ENCODE results near the gene FCSK. TPM values are rescaled to one million over a fixed set of nuclear protein-coding genes. Genes with fewer than 3 reads are reported as not detected.

FCSK gene
- total and polyA plus RNA-seq, 2 of the 8 experiments (the other 6 are each of a cell fraction or from before 2014, with no cell fraction given), result 4.6 to 5.1 TPM

GRCh38 chr16:70422543-70422942 lies 31.9 kb upstream of the FCSK start:
- ChIA-PET POLR2A (ENCODE audit: partially characterized antibody) (interaction anchor here (1.0 to 1.8 kb wide), 3 partner anchors 10 to 24 kb away, joined by 3 to 5 read pairs (median 4); partner anchors contain the start of gene ST3GAL2), CTCF (ENCODE audit: partially characterized antibody) (interaction anchor here (0.6 to 2.8 kb wide), 5 partner anchors 11 to 43 kb away, joined by 3 to 11 read pairs (median 6); no protein-coding TSS in a partner anchor)
- Histone ChIP-seq H3K56ac (replicated peaks; ENCODE audit: insufficient read length, low read depth, low read length) (no peak overlapping the region), H2BK12ac (ENCODE audit: low read depth, low read length) (no peak overlapping the region), H3K27me3 (replicated peaks in 1 of 4; ENCODE audit: control insufficient read depth in 3 of 4, extremely low read depth in 1 of 4, insufficient read depth in 3 of 4, low read length in 3 of 4) (no peaks in the 10 kb centered on the region), H3K36me3 (ENCODE audit: control insufficient read depth in 2 of 4, insufficient read depth in 4 of 4, low read length in 3 of 4) (no peaks in the 10 kb centered on the region), H2BK20ac (ENCODE audit: low read length) (no peak overlapping the region), H3K79me2 (ENCODE audit: control insufficient read depth in 1 of 2, insufficient read depth in 2 of 2, low read length in 2 of 2) (peaks cover 0 to 66% of the 10 kb centered on the region in 2 experiments; a peak in 2 of 4 replicates), H2BK15ac (ENCODE audit: low read length) (no peak overlapping the region), H3K27ac (ENCODE audit: low read depth, low read length) (no peak overlapping the region), H3K4me1 (replicated peaks in 1 of 4; ENCODE audit: control insufficient read depth in 3 of 4, insufficient read depth in 4 of 4, low read length in 3 of 4) (peaks cover under 1 to 27% (median 19%) of the 10 kb centered on the region in 4 experiments), H4K8ac (ENCODE audit: extremely low read depth, insufficient read depth, low read length) (no peak overlapping the region), H3K4ac (replicated peaks; ENCODE audit: insufficient read length, low read depth, low read length) (no peak overlapping the region), H3K18ac (ENCODE audit: extremely low read depth, low read length) (no peak overlapping the region), H4K20me1 (replicated peaks in 1 of 2; ENCODE audit: control insufficient read depth in 1 of 2, insufficient read depth in 2 of 2, low read length in 2 of 2) (peaks cover 6 to 18% of the 10 kb centered on the region in 2 experiments), H3K14ac (ENCODE audit: insufficient read length) (no peak overlapping the region), H2AFZ (ENCODE audit: low read length) (no peak overlapping the region), H2BK120ac (replicated peaks; ENCODE audit: low read depth, low read length) (no peak overlapping the region), H3K9ac (replicated peaks in 1 of 4; ENCODE audit: extremely low read depth in 1 of 4, low read depth in 3 of 4, low read length in 3 of 4) (no peak overlapping the region), H3K23me2 (ENCODE audit: low read depth, low read length) (no peaks in the 10 kb centered on the region), H3K23ac (ENCODE audit: insufficient read length) (no peak overlapping the region), H3K9me3 (ENCODE audit: insufficient read depth in 2 of 2, low read depth in 1 of 2, low read length in 1 of 2) (no peaks in the 10 kb centered on the region), H4K91ac (replicated peaks; ENCODE audit: insufficient read length, low read length) (no peak overlapping the region), H3K79me1 (ENCODE audit: low read depth, low read length) (peaks cover 15% of the 10 kb centered on the region), H2AK5ac (ENCODE audit: low read depth, low read length) (no peak overlapping the region), H3K4me2 (ENCODE audit: insufficient read depth in 1 of 2, low read depth in 2 of 2, low read length in 2 of 2) (no peak overlapping the region), H2BK5ac (ENCODE audit: low read depth, low read length) (no peak overlapping the region), H4K5ac (ENCODE audit: insufficient read length, low read depth, low read length) (no peak overlapping the region), H3K4me3 (ENCODE audit: extremely low read depth in 1 of 4, insufficient read depth in 2 of 4, low read depth in 3 of 4, low read length in 4 of 4) (no peak overlapping the region)
- WGBS, 2 experiments (ENCODE audit: extremely low coverage in 1 of 2, insufficient coverage in 1 of 2, insufficient read length in 1 of 2, insufficient replicate concordance in 2 of 2, low coverage in 1 of 2, low lambda C conversion rate in 2 of 2, missing lambda C conversion rate in 1 of 2), result 85% methylated on average over 4 of the region's 4 CpGs; no CpG with 5 or more reads in 1 of the 2 experiments
- no peak for FAIRE-seq
- DNase-seq (ENCODE audit: low read depth in 1 of 2, low spot score in 2 of 2), result no peak
- TF ChIP-seq TCF12 (IDR thresholded peaks at IDR 0.05; ENCODE audit: low read depth, low read length), result no peak
- TF ChIP-seq BACH1 (IDR thresholded peaks at IDR 0.05; ENCODE audit: low read length), result no peak
- no peak for TF ChIP-seq POLR2A (IDR thresholded peaks at IDR 0.05; ENCODE audit: control extremely low read depth in 1 of 2, low read depth in 2 of 2, low read length in 2 of 2)
- no peak for TF ChIP-seq POU5F1 (IDR thresholded peaks at IDR 0.05; ENCODE audit: low read depth, low read length)
- TF ChIP-seq CTBP2 (IDR thresholded peaks at IDR 0.05; ENCODE audit: borderline replicate concordance, insufficient read depth, insufficient read length, low read length), result no peak
- no peak for TF ChIP-seq YY1 (IDR thresholded peaks at IDR 0.05; ENCODE audit: low read depth, low read length)
- no peak for TF ChIP-seq BRCA1 (IDR thresholded peaks at IDR 0.05; ENCODE audit: low read depth, low read length)
- TF ChIP-seq ZNF274 (IDR thresholded peaks at IDR 0.05; ENCODE audit: borderline replicate concordance, extremely low read depth, low read length), result no peak
- TF ChIP-seq CHD1 (IDR thresholded peaks at IDR 0.05; ENCODE audit: low read depth, low read length), result no peak
- TF ChIP-seq NRF1 (IDR thresholded peaks at IDR 0.05; ENCODE audit: low read depth, low read length), result no peak
- TF ChIP-seq SAP30 (IDR thresholded peaks at IDR 0.05; ENCODE audit: insufficient read depth, insufficient replicate concordance, low read length), result no peak
- TF ChIP-seq MAFK (IDR thresholded peaks at IDR 0.05; ENCODE audit: low read depth, low read length), result no peak
- no peak for TF ChIP-seq RFX5 (IDR thresholded peaks at IDR 0.05; ENCODE audit: borderline replicate concordance, low read depth, low read length)
- no peak for TF ChIP-seq ATF2 (IDR thresholded peaks at IDR 0.05; ENCODE audit: low read length)
